GM18508 (cell line): ENCODE results near the gene TGFBR3L.
"Not testable (repeated sequence)": the region's sequence is repeated elsewhere in the genome, so short reads cannot be mapped to it uniquely, and the experiment has no call there.

ENCODE experiments used
- ATAC-seq: cut with Tn5 transposase; IDR thresholded peaks from one replicate; pipeline ENCODE4 v1.9.1; 2021; ENCODE audit warnings: moderate number of reproducible peaks; ENCODE audit not compliant: insufficient read depth, unreplicated experiment

The TGFBR3L gene

DNA sequence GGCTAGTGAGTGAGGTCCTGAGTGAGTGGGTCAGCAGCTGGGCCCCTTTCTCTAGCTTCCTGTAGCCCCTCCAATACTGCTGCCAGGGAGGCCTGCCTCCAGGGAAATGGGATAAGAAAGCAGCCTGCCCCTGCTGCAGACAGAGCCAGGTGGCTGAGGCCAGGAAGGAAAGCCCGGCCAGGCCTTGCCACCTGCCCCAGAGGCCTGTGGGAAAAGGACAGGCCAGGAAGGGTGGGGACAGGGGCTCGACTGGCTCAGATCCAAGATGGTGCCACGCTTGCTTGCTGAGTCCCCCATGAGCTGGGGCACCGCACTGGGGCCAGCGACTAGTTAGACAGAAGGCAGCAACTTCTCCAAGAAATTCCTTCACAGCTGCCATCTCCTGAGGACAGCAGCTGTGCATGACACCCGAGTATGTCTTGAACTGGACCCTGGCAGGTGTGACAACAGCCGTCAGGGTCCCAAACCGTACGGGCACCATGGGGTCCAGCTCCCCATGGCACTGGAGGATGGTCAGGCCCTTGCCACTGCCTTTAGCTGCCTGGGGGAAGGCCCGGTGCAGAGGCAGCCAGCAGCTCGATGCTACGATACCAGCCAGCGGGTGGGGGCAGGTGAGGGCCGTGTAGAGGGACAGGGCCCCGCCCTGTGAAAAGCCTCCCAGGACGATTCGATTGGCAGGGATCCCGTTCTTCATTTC lies 35.4 kb upstream of the TGFBR3L start:
- ATAC-seq, result no peak

DNA sequence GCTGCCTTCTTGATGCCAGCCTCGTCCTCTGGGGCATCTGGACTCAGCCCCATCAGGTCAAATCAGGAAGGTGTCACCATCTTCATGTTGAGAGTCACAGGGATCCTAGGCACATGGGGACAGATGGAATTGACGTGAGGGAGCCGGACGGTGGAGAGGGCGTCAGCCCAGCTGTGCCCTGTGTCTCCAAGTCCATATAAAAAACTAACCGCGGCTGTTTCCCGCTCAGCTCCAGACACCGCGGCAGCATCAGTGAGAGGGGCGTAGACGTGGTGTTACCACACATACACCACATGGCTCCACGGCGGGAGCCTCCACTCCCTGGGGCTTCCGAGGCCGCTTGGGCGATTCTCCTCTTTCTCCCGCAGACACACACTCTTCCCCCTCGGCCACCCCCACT lies 34.8 kb upstream of the TGFBR3L start:
- ATAC-seq, result no peak

DNA sequence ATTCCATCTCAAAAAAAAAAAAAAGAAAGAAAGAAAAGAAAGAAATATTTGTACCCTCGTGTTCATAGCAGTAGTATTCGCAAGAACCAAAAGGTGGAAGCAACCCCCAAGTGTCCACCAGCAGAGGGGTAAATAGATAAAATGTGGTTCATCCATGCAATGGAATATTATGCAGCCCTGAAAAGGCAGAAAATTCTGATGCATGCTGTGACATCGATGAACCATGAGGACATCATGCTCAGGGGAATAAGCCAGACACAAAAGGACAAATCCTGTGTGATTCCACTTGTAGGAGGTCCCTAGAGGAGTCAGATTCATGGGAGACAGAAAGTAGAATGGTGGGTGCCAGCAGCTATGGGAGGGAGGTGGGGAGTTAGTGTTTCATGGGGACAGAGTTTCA lies 32.7 kb upstream of the TGFBR3L start:
- ATAC-seq, result no peak

DNA sequence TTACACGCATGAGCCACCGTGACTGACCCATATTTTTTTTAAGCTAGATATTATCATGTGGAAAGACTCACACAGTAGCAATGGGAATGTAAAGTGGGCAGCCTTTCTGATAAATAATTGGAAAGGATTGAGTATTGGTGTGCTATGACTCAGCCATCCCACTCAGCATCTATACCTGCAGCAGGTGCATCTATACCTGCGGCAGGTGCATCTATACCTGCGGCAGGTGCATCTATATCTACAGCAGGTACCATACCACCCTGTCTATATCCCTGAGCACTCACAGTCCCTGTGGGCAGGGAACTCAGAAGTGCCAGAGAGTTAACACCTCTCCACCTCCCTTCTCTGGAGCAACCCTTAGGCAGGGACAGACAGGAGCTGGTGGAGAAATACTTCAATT lies 31.5 kb upstream of the TGFBR3L start:
- no peak for ATAC-seq

DNA sequence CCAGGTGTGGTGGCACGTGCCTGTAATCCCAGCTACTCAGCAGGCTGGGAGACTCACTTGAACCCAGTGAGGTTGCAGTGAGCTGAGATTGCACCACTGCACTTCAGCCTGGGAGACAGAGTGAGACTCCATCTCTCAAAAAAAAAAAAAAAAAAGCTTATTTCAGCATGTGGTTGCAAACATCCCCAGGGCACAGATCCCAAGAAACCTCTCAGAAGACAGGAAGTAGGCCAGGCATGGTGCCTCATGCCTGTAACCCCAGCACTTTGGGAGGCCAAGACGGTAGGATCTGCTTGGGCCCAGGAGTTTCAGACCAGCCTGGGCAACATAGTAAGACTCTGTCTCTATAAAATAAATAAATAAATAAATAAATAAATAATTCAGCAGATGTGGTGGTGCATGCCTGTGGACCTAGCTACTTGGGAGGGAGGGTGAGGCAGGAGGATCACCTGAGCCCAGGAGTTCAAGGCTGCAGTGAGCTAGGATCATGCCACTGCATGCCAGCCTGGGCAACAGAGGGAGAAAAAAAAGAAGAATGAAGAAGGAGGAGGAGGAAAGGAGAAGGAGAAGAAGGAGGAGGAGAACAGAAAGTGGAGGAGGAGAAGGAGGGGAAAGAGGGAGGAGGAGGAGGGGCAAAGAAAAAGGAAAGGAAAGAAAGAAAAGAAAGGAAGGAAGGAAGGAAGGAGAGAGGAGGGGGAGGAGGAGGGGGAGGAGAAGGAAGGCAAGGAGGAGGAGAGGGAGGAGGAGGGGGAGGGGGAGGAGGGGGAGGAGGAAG lies 30.6 kb upstream of the TGFBR3L start:
- ATAC-seq, result no peak

DNA sequence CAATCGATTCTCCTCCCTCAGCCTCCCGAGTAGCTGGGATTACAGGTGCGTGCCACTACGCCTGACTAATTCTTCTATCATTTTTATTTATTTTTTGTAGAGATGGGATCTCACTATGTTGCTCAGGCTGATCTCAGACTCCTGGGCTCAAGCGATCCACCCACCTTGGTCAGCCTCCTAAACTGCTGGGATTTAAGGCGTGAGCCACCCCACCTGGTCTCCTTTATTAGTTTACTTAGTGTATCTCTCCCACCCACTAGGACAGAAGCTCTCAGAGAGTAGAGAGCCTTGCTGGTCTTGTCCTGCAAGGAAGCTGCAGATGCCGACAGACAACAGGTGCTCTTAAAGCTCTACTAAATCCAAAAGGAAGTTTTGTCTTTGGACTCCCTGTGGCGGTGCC lies 28.8 kb upstream of the TGFBR3L start:
- no peak for ATAC-seq

DNA sequence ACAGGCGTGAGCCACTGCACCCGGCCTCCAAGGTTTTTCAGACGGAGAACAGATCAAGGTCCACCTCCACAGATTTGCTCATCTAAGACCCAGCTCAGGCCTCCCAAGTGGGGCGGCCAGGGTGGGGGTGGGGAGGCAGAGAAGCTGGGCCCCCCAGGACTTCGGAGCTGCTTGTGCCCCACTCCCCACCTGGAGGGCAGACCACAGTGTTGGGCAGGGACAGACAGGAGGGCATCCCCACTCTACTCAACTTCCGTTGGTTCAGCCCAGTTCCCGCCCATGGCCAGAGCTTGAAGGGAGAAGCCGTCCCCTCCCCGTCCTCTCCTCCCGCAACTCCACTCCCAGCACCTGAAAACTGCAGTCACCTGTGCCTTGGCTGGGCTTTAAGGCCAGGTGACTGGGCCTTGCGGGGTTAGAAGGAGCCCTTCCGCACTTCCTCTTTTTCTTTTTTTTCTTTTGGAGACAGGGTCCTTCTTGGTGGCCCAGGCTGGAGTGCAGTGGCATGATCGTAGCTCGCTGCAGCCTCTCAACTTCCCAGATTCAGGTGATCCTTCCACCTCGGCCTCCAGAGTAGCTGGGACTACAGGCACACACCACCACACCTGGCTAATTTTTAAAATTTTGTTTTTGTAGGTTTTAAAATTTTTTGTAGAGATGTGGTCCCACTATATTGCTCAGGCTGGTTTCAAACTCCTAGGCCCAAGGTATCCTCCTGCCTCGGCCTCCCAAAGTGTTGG lies 27.1 kb upstream of the TGFBR3L start:
- no peak for ATAC-seq

DNA sequence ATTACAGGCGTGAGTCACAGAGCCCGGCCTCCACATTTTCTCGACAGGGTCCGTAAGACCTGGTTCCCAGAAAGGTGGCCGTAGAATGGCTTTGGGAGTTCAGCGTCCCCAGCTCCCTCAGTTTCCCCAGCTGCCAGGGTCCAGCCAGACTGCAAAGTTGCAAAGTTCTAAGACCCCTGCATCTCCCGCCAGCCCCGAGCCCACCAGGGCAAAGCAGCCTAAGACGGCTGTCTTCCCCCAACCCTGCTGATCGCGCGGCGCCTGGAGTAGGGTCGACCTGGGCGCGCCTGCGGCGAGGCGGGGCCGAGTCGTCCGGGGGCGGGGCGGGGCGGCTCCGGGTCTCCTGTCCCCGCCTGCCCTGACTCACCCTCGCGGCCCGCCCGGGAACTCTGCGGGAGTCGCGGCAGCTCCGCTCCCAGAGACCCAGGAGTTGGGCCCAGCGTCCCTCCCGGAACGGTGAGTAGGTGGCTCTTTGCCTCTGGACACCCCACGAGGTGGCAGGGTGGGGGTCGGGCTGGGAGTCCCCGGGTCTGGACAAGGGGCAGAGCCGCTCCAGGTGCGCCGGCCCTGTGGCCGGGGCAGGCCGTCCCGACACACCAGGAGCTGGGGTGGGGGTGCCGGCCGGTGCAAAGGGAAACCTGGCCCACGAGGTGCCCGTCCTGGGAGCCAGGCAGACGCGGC lies 26.3 kb upstream of the TGFBR3L start, which contains the start of gene LRRC8E:
LRRC8E (plus strand) TSS at position 366 of the 681 bp plus-strand sequence. CDS start 7,094 bp downstream, outside the sequence.
- ATAC-seq, result no peak

DNA sequence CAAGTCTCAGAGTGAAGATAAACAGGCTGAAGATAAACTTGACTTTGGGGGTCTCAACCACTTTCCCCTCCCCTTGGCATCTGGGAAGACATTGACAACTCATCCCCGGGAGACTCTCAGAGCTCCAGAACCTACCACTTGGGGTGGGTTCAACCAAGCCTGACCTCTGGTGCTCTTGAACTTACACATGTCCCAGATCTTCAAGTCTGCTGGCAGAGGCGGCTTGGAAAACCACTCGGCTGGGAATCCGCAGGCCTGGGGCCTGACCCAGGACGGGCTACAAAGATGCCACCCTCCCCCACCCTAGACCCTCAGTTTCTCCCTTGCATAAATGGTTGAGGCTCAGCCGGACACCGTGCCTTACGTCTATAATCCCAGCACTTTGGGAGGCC lies 25.8 kb upstream of the TGFBR3L start:
- ATAC-seq, result no peak

DNA sequence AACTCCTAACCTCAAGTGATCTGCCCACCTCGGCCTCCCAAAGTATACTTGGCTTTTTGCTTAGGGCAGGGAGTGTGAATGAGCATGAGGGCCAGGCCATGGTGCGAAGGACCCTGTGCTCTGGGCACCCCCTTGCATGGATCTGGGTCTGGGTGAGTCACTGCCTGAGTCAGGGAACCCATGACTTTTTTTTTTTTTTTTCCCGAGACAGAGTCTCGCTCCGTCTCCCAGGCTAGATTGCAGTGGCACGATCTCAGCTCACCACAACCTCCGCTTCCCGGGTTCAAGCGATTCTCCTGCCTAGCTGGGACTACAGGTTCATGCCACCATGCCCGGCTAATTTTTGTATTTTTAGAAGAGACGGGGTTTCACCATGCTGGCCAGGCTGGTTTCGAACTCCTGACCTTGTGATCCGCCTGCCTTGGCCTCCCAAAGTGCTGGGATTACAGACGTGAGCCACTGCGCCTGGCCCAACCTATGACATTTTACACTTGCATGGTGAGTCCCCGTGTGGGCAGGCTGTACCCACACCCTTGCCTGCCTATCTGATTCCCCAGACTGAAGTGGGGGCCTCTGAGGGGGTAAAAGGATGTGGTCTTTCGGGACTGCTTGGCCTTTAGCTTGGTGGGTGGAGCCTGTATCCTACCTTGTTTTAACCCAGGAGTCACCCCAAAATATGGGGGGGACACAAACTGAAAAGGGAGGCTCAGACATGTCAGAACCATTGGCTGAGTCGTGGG lies 21.1 kb upstream of the TGFBR3L start:
- not testable (repeated sequence) for ATAC-seq

DNA sequence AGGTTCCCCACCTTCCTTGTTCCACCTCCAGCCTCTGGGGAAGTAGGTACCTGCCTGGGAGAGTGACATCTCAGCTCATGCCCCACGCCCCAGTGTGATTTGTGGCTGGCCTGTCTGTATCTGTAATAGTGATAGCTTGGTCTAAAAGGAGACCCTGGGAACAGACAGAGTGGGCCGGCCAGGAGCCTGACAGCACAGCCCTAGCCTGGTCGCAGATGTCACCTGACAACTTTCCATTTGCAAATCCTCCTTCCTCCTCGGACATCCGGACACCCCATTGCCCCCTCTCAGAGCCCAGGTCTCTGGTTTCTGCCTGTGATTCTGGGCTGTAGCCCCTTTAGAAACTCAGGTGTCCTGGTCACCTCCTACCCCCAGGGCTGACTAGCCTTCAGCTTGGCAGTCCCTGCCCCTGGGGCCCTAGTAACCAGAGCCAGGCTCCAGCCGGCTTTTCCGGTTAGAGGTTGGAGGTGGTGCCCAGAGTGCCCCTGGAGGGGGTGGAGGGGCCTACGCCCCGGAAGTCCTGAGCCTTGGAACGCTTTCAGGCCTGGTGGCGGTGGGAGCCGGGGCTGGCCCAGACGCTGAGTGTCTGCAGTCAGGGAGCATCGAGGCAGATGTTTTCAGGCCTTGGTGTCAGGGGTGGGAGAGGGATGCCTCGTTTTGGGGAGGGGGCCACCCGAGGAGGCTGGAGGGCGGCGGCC lies 19.9 kb upstream of the TGFBR3L start:
- ATAC-seq, result no peak

DNA sequence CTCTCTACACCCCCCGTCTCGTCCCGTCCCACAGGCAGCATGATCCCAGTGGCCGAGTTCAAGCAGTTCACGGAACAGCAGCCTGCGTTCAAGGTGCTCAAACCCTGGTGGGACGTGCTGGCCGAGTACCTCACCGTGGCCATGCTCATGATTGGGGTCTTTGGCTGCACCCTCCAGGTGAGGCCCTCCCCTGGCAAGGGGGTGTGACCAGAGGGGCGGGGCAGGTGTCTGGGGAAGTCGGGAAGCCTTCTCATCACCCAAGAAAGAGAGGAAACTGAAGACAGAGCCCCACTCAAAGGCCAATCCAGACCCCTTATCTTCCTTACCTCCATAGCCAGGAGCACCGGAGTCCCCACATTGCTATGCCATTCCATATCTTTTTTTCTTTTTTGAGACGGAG lies 19.1 kb upstream of the TGFBR3L start:
- ATAC-seq, result no peak

DNA sequence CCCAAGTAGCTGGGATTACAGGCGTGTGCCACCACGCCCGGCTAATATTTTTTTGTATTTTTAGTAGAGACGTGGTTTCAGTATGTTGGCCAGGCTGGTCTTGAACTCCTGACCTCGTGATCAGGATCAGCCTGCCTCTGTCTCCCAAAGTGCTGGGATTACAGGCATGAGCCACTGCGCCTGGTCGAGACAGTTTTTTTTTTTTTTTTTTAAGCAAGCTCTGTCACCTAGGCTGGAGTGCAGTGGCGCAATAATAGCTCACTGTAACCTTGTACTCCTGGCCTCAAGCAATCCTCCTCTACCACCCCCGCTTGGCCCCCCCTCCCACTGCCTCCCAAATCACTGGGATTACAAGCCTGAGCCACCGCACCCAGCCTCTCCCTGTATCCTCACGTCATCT lies 17.3 kb upstream of the TGFBR3L start:
- ATAC-seq, result no peak

DNA sequence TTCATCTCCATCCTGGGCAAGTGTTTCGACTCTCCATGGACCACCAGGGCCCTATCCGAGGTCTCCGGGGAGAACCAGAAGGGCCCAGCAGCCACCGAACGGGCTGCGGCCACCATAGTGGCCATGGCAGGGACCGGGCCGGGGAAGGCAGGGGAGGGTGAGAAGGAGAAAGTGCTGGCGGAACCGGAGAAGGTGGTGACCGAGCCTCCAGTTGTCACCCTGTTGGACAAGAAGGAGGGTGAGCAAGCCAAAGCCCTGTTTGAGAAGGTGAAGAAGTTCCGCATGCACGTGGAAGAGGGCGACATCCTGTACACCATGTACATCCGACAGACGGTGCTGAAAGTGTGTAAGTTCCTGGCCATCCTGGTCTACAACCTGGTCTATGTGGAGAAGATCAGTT lies 15.7 kb upstream of the TGFBR3L start:
- ATAC-seq, result no peak

DNA sequence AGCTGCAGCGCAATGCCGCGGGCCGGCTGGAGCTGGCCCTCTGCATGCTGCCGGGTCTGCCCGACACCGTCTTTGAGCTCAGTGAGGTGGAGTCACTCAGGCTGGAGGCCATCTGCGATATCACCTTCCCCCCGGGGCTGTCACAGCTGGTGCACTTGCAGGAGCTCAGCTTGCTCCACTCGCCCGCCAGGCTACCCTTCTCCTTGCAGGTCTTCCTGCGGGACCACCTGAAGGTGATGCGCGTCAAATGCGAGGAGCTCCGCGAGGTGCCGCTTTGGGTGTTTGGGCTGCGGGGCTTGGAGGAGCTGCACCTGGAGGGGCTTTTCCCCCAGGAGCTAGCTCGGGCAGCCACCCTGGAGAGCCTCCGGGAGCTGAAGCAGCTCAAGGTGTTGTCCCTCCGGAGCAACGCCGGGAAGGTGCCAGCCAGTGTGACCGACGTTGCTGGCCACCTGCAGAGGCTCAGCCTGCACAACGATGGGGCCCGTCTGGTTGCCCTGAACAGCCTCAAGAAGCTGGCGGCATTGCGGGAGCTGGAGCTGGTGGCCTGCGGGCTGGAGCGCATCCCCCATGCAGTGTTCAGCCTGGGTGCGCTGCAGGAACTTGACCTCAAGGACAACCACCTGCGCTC lies 14.8 kb upstream of the TGFBR3L start:
- no peak for ATAC-seq

DNA sequence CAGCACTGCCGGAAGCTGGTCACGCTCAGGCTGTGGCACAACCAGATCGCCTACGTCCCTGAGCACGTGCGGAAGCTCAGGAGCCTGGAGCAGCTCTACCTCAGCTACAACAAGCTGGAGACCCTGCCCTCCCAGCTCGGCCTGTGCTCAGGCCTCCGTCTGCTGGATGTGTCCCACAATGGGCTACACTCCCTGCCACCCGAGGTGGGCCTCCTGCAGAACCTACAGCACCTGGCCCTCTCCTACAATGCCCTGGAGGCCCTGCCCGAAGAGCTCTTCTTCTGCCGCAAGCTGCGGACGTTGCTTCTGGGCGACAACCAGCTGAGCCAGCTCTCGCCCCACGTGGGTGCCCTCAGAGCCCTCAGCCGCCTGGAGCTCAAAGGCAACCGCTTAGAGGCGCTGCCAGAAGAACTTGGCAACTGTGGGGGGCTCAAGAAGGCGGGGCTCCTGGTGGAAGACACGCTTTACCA lies 14.2 kb upstream of the TGFBR3L start:
- ATAC-seq, result no peak

DNA sequence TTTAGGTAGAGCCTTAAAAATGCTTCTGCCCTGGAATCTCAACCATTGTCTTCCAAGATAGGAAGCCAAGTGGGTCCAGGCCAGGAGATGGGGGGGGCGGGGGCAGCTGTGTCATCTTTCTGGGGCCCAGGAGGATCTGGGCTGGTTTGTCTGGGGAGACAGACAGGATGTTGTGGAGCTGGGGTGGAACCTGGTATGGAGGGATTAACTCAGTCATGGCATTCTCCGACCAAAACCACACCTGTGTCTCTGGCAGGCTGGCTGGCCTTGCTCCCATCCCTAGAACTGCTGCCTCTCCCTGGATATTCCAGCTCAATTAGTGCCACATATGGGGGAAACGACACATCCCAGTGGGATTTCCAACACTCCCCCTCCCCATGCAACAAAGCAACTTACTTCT lies 13.7 kb upstream of the TGFBR3L start:
- no peak for ATAC-seq

DNA sequence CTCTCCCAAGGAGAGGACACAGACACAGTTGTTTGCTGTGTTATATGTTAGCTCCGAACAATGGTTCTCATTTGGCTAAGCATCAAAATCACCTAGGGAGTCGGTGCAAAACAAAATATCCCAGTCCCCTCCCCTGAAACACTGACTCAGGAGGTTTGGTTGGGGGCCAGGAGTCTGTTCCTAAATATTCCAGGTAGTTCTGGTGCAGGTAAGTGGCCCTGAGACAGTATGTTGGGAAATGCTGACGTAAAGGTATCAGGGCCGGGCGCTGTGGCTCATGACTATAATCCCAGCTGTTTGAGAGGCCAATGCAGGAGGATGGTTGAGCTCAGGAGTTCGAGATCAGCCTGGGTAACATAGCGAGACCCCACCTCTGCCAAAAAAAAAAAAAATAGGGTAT lies 13.3 kb upstream of the TGFBR3L start:
- ATAC-seq, result no peak

DNA sequence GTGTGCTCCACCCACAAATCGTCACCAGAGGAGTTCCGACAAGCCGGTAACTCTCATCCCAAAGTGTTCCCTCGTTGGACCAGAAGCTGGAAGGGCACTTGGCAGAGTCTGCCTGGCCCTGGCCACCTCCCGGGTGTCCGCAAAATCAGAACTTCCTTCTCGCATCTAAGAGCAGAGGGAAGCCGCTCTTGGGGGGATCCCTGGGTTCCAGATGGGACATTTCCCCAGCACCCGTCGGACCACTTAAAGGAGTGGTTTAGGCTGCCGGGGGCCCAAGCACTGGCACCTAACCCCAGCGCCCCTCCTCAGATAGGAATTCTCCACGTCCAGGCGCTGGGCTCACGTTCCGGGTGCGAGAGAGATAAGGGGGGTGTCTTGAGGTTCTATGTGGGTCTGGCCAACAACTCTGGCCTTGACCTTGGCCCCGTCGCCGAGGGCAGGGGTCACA lies 11.8 kb upstream of the TGFBR3L start:
- no peak for ATAC-seq
